GF-D8 (cell line): ENCODE data around the gene SDHAF3.
"Not testable (repeated sequence)": the region's sequence is repeated elsewhere in the genome, so short reads cannot be mapped to it uniquely, and the experiment has no call there.

Experiments used
- DNase-seq: peaks from one replicate; lab custom pipeline; 2025; lab: John Stamatoyannopoulos, UW

Gene SDHAF3

GRCh38 chr7:97123115-97123514 is 5.6 kb downstream of the SDHAF3 start:
- not testable (repeated sequence) for DNase-seq

- DNase-seq = no peak
These were observed 9.1 kb downstream of the SDHAF3 start for GRCh38 chr7:97126483-97127171.

DNA sequence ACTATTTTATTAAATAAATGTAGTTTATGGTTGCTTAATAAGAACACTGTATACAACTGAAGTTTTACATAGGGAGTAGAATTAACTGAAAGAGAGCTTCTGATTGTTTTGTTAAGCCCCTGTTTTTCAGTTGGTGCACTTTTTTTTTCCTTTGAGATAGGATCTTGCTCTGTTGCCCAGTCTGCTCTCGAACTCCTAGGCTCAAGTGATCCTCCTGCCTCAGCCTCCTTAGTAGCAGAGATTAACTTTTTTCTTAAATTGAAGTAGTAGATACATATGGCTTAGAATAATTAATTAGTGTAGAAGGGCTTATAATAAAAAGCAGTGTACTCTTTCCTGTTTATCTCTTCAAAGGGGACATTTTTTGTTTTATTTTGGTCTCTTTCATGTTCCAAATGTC is 11.2 kb downstream of the SDHAF3 start:
- no peak for DNase-seq

DNA sequence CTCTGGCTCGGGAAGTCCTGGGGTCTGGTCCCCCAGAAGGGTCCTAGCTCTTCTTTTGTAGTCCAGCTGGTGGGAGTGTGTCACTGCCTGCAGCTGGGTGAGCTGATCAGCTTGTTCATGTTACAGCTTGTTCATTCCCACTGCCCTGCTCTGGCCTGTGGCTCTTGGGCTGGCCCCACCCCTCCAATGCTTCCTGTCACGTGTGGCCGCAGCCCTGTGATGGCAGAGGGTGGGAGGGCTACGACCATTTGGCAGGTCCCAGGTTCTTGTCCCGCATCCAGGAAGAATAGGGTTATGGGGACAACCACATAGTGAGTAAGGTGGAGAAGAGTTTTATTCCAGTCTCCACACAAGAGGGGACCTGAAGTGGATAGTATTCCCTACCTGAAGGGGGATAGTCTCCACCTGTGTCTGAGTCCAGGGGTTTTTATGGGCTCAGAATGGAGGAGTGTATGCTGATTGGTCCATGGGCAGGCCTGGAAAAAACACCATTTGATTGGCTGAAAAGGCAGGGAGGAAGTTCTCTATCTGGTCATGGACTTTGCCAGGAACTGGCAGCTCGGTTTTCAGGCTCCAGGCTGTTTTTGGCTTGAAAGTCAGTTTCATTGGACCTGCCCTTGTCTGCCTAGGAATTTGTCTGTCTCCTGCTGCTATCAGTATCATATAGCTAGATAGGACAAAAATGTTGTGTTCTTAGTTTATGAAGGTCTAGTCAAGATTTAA is 13.1 kb downstream of the SDHAF3 start:
- DNase-seq = no peak

GRCh38 chr7:97133159-97133558 is 15.7 kb downstream of the SDHAF3 start:
- no peak for DNase-seq

DNA sequence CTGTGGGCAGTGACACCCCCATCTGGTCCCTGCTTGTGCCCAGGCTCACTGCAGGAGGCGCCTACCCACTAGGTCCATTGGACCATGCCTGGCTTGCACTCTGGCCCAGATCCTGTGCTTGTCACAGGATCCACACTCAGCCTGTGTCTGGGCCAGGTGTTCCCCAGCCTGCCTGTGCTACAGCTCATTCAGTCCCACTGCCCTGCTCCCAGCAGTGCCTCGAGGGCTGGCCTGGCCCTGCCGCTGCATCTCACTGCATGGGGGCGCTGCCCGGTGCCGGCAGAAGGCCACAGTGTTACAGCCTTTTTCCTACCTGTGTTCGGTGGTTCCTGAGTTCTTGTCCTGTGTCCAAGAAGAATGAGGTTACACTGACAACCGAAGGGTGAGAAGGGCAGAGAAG is 21.3 kb downstream of the SDHAF3 start:
- DNase-seq = no peak

DNA sequence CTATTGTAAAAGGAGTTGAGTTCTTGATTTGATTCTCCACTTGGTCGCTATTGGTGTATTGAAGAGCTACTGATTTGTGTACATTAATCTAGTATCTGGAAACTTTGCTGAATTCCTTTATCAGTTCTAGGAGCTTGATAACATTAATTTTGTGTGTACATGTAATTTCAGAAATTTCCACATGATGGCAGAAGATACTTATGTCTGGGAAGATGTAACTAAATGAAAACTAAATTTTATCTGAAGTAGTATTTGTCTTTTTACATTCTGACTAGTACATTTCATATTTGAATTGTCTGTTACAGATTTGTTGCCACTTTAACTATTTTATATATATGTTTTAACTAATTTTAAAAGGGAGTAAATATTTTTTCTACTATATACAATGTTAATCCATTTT is 27.6 kb downstream of the SDHAF3 start:
- DNase-seq = peak; percentile 20

DNA sequence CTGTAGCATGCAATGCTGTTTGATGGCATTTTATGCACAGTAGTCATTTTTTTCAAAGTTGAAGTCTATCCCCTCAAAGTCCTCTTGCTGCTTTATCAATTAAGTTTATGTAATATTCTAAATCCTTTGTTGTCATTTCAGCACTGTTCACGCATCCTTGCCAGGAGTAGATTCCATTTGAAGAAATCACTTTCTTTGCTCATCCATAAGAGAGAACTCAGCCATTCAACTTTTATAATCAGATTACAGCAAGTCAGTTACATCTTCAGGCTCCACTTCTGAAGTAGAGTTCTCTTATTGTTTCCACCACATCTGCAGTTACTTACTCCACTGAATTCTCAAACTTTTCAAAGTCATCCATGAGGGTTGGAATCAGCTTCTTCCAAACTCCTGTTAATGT is 32.3 kb downstream of the SDHAF3 start:
- DNase-seq = no peak

DNA sequence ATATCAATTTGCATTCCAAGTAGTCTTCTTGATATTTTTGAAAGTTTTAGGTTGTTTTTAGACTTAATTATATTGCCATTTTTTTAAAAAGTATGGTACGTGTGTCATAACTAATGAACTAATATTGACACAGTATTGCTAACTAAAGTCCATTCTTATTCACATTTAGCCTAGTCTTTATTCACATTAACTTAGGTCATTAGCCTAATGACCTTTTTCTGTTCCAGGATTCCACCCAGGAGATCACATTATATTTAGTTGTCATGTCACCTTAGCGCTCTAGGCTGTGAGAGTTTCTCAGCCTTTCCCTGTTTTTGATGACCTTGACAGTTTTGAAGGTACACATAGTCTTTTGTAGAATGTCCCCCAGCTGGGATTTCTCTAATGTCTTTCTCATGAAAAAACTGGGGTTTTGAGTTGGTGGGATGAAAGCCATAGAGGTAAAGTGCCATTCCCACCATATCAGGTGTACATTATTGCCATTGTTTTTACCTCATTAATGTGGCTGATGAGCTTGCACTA is 38.5 kb downstream of the SDHAF3 start:
- no peak for DNase-seq

GRCh38 chr7:97159984-97160383 is 42.5 kb downstream of the SDHAF3 start:
- DNase-seq = not testable (repeated sequence)

- DNase-seq = not testable (repeated sequence)
These were observed 44.1 kb downstream of the SDHAF3 start for GRCh38 chr7:97161609-97162008.

- DNase-seq = no peak
These were observed 48.8 kb downstream of the SDHAF3 start for GRCh38 chr7:97166308-97166707.

GRCh38 chr7:97167176-97167575 is 49.7 kb downstream of the SDHAF3 start:
- DNase-seq = no peak

GRCh38 chr7:97167749-97168148 is 50.3 kb downstream of the SDHAF3 start:
- DNase-seq = no peak

- DNase-seq = peak; percentile 70
These were observed 56.8 kb downstream of the SDHAF3 start for GRCh38 chr7:97174303-97174702.

- peak; percentile 29 for DNase-seq
These were observed 62.1 kb downstream of the SDHAF3 start for GRCh38 chr7:97179454-97180104.

DNA sequence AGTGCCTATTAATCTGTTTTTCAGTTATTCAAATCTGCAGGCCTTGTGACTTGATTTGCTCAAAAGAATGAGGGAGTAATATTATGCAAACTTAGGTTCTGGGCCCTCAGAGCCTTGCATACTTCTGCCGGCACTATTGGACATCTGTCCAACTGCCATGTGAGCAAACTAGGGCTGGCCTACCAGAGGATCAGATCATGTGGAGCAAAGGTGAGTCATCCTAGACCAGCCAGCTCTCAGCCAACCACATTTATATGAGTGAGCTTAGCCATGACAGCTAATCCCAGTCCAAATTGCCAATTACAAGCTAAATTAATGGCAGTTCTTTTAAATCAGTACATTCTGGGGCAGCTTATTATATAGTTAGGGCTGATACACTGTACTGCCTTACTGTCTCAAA is 69.6 kb downstream of the SDHAF3 start:
- DNase-seq = no peak

DNA sequence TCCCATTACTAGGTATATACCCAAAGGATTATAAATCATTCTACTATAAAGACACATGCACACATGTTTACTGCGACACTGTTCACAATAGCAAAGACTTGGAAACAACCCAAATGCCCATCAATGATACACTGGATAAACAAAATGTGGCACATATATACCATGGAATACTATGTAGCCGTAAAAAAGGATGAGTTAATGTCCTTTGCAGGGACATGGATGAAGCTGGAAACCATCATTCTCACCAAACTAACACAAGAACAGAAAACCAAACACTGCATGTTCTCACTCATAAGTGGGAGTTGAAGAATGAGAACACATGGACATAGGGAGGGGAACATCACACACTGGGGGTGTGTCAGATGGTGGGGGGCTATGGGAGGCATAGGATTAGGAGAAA is 78.7 kb downstream of the SDHAF3 start:
- DNase-seq = not testable (repeated sequence)

DNA sequence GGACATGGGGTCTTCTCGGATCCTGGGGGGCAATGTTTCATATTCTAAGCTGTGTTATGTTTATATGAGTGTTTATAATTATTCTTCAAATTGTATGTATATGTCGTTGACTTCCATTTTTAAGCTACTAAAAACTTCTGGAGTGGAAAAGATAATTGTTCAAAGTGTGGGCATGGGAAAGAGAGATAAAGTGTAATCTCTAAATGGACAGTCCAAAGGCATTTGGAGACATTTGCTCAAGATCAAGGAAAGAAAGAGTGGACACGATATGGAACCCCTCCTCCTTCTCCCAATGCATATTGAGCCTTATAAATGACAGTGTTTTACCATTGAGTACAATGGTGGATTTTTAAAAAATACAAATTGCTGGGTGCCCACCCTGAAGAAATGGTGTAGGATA is 81.1 kb downstream of the SDHAF3 start:
- no peak for DNase-seq

DNA sequence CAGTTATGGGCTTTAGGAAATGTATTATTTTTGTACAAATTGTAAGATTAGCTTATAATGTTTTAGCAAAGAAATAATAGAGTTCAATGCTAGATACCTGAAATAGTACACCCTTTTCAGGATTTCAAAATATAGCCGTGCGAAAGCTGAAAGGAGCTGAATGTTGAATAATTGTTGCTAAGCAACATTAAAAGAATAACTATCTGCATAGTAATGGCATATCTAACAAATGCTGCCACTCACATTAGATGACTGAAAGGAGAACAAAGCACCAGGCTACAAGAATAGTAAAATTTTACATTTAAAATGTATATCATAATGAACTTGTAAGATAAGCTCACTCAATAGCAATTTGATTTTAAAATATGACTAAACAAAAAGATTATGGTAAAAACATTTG is 82.5 kb downstream of the SDHAF3 start:
- DNase-seq = no peak

GRCh38 chr7:97203957-97204356 is 86.5 kb downstream of the SDHAF3 start:
- no peak for DNase-seq

GRCh38 chr7:97204821-97205220 is 87.3 kb downstream of the SDHAF3 start:
- DNase-seq = no peak

DNA sequence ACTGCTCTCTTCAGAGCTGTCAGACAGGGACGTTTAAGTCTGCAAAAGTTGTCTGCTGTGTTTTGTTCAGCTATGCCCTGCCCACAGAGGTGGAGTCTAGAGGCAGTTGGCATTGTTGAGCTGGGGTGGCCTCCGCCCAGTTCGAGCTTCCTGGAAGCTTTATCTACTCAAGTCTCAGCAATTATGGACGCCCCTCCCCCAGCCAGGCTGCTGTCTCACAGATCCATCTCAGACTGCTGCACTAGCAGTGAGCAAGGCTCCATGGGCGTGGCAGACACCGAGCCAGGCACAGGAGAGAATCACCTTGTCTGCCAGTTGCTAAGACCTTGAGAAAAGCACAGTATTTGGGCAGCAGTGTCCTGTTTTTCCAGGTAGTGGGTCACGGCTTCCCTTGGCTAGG is 98.1 kb downstream of the SDHAF3 start:
- DNase-seq = no peak
